Right atrium auricular region (tissue), 2 donors: ENCODE data around the gene CACNA1C. TPM values are rescaled to one million over a fixed set of nuclear protein-coding genes. Genes with fewer than 3 reads are reported as not detected.

ENCODE experiments used
- DNase-seq: peaks from one replicate; pipeline ENCODE4 v3.0.0-alpha.2; 2019; ENCODE audit warnings: low spot score
- H3K27ac ChIP-seq, 2 donors: fragments of 200-600 bp; sonication (generic); 1 replicate in 1 of 2; 2 replicates in 1 of 2; pipeline ENCODE4 v1.5.1; 2016 to 2019
- H3K27me3 ChIP-seq, 2 donors: fragments of 200-600 bp; sonication (generic); one replicate each; pipeline versions ENCODE4 v1.5.1 to v1.6.0; 2017 to 2019
- H3K36me3 ChIP-seq: fragments of 200-600 bp; sonication (generic); one replicate; pipeline ENCODE4 v1.5.1; 2016
- H3K4me1 ChIP-seq, 2 donors: fragments of 200-600 bp; sonication (generic); one replicate each; pipeline versions ENCODE4 v1.5.1 to v1.6.0; 2017 to 2019
- H3K4me3 ChIP-seq, 2 donors: fragments of 200-600 bp; sonication (generic); 1 replicate in 1 of 2; 2 replicates in 1 of 2; pipeline ENCODE4 v1.5.1; 2017 to 2019; ENCODE audit warnings: mild to moderate bottlenecking in 1 of 2, moderate library complexity in 1 of 2
- H3K9me3 ChIP-seq, 2 donors: fragments of 200-600 bp; sonication (generic); one replicate each; pipeline ENCODE4 v1.5.1; 2019
- total RNA-seq, 2 donors: library from RNA; depleted of rRNA; stranded (reverse); fragments of >200 nt; gene quantifications; one replicate each; pipeline ENCODE4 v1.1.0, GENCODE V29; 2016
- TF ChIP-seq, protein P1 (sequence below), 2 donors: fragments of 200-600 bp; sonication (generic); IDR thresholded peaks; one replicate each; pipeline ENCODE4 v1.5.1; 2019; ENCODE audit warnings: antibody characterized with exemption in 2 of 2

Gene CACNA1C
- total RNA-seq, 2 donors from 2014 or later = 83.1 to 93.6 TPM

DNA sequence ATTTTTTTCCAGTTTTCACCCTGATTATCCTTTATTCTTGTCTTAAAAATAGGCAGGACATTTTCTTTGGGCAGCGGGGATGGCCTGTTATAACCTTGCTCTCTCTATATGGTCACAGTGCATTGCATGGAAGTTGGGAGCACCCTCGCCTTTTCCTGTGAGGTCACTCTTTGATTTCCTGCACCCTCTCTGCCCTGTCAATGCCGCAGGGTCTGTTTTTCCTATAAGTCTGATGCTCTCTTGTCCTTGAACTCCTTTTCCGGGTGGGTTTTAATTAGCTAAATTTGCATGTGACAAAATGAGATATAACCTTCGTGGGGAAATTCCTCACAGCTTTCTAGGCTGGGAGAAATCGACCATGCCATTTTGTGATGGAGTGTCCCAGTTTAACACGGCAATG is 194.3 kb downstream of the CACNA1C start:
- H3K27ac ChIP-seq = peak overlapping the region; percentile 82 to 85
- H3K27me3 ChIP-seq = no peaks in the 10 kb centered on the region
- no peak overlapping the region for H3K4me3 ChIP-seq
- H3K9me3 ChIP-seq = no peaks in the 10 kb centered on the region
- H3K4me1 ChIP-seq = peaks cover 3 to 72% of the 10 kb centered on the region in 2 donors
- no peak for DNase-seq
- H3K36me3 ChIP-seq = peaks cover 10% of the 10 kb centered on the region
- TF ChIP-seq, protein P1, sequence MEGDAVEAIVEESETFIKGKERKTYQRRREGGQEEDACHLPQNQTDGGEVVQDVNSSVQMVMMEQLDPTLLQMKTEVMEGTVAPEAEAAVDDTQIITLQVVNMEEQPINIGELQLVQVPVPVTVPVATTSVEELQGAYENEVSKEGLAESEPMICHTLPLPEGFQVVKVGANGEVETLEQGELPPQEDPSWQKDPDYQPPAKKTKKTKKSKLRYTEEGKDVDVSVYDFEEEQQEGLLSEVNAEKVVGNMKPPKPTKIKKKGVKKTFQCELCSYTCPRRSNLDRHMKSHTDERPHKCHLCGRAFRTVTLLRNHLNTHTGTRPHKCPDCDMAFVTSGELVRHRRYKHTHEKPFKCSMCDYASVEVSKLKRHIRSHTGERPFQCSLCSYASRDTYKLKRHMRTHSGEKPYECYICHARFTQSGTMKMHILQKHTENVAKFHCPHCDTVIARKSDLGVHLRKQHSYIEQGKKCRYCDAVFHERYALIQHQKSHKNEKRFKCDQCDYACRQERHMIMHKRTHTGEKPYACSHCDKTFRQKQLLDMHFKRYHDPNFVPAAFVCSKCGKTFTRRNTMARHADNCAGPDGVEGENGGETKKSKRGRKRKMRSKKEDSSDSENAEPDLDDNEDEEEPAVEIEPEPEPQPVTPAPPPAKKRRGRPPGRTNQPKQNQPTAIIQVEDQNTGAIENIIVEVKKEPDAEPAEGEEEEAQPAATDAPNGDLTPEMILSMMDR (IDR thresholded peaks at IDR 0.05) = no peak

DNA sequence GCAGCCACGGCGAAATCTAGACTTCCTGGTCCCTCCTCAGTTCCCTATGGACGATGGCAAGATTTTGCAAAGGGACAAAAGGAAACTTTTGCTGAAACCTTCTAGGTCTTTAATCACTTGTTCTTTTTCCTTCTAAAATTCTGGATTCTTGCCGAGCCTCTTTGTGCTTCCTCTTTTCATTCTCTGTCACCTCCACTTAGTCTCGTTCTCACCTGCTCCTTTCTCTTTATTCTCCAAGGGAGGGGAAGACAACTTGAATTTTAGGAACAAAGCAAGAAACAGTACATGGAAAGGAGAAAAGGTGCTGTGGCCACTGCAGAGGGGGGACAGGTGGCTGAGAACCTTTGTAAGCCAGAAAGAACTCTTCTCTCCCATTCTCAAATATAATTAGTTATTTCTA is 194.8 kb downstream of the CACNA1C start:
- peaks cover 10% of the 10 kb centered on the region for H3K36me3 ChIP-seq
- H3K9me3 ChIP-seq = no peaks in the 10 kb centered on the region
- no peak overlapping the region for H3K4me3 ChIP-seq
- TF ChIP-seq, protein P1 (IDR thresholded peaks at IDR 0.05) = no peak
- H3K27me3 ChIP-seq = no peaks in the 10 kb centered on the region
- DNase-seq = no peak
- H3K4me1 ChIP-seq = peaks cover 3 to 77% of the 10 kb centered on the region in 2 donors
- H3K27ac ChIP-seq = peak overlapping the region; percentile 82 to 85

DNA sequence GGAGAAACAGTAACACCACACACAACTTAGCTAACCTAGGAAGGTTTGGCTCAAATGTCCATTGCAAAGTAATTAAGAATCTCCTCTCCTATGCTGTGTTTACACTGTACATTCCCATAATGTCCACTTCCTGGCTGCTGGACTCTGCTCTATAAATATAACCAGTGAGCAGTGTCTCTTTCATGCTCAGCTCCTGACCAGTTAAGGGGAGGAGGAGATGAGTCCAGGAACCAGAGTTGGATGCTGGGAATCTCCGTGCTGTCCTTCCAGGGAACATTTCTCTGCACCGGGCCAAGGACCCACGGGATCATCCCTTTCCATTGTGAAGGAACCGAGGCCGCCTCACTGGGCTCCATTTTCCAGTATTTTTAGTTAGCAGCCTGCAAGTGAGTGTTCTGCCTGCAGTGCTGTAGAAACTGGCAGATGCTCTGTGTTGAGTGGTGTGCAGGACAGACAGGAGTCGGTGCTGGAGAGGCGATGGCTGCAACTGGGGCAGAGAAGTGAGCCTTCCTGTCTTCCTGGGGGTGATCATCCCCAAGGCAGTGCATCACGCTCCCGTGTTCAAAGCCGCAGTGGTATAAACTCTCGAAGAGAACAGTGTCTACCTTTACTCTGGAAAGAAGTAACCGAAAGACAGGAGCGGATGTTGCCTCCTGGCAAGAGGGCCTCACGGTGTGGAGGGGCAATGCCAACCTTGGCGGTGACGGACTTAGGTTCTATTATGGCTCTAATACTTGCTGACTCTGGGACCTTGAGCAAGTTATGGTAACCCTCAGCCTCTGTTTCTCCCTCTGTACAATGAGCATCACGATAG is 195.5 kb downstream of the CACNA1C start:
- TF ChIP-seq, protein P1 (IDR thresholded peaks at IDR 0.05) = no peak
- Histone ChIP-seq H3K36me3 (peaks cover 10% of the 10 kb centered on the region), H3K27me3 (no peaks in the 10 kb centered on the region), H3K27ac (peak overlapping the region; percentile 82 to 85), H3K4me1 (peaks cover 3 to 74% of the 10 kb centered on the region in 2 donors), H3K9me3 (no peaks in the 10 kb centered on the region), H3K4me3 (no peak overlapping the region)
- no peak for DNase-seq

DNA sequence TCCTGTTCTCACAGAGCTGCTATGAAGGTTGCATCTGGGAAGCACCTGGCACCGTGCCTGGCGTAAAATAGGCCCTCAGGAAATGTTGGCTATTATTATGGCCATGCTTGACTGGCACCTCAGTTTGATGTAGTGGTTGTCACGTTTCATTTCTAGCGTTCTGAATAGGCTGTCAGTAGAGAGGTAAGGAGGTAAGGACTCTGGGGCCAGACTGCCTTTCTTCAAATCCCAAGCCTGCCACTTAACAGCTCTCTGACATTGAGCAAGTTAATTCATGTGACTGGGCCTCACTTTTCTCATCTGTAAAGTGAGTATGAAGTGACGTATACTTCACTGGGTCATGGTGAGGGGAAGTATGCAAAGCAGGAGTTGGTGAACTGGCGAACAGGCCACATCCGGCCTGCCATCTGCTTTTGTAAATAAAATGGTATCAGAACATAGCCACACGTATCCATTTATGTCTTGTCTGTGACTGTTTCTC is 196.2 kb downstream of the CACNA1C start:
- Histone ChIP-seq H3K27me3 (no peaks in the 10 kb centered on the region), H3K4me3 (no peak overlapping the region), H3K36me3 (peaks cover 10% of the 10 kb centered on the region), H3K9me3 (no peaks in the 10 kb centered on the region), H3K4me1 (peaks cover 1 to 67% of the 10 kb centered on the region in 2 donors), H3K27ac (peak overlapping the region; percentile 82 to 85)
- DNase-seq = no peak
- TF ChIP-seq, protein P1 (IDR thresholded peaks at IDR 0.05) = no peak

DNA sequence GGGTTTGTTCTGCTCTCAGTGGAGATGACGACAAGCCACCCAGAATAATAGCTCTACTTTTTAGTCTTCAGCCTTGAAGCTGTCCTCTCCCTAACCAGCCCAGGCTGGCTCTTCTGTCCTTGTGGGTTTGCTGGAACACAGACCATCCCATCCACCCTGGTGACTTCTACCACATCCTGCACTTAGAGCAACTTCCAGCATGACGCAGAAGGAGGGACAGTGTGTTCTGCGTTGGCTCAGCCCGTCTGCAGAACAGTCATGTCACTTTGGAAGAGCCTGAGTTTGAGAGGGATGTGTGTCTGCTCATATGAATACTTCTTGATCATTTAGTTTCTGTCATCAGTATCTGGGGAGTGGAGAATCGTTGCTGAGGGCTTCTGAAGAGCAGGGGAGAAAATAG is 198.0 kb downstream of the CACNA1C start:
- H3K4me3 ChIP-seq = no peak overlapping the region
- DNase-seq = no peak
- H3K4me1 ChIP-seq = peaks cover 0 to 56% of the 10 kb centered on the region in 2 donors
- H3K9me3 ChIP-seq = no peaks in the 10 kb centered on the region
- H3K27ac ChIP-seq = peak overlapping the region; percentile 82 to 85
- H3K36me3 ChIP-seq = peaks cover 6% of the 10 kb centered on the region
- TF ChIP-seq, protein P1 (IDR thresholded peaks at IDR 0.05) = no peak
- H3K27me3 ChIP-seq = no peaks in the 10 kb centered on the region
